Central memory CD8-positive, alpha-beta T cell (primary cell): ENCODE data around the gene AP2B1.

Experiments used
- ATAC-seq: fragments of 150-1000 bp; cut with Tn5 transposase; replicated peaks from 2 replicates; pipeline ENCODE4 v1.10.0; 2022; ENCODE audit warnings: mild to moderate bottlenecking, moderate FRiP score, moderate number of reproducible peaks; ENCODE audit not compliant: poor library complexity, severe bottlenecking; ENCODE audit errors: extremely low read depth
- DNase-seq, 2 donors: peaks; one replicate each; pipeline ENCODE4 v3.0.0; 2021; ENCODE audit warnings: low spot score in 2 of 2
- H3K27ac Mint-ChIP-seq: one replicate; pipeline ENCODE4 v1.8.0; 2022; ENCODE audit warnings: low read depth, mild to moderate bottlenecking, moderate library complexity, mixed read lengths
- H3K27me3 Mint-ChIP-seq: one replicate; pipeline ENCODE4 v1.8.0; 2022; ENCODE audit warnings: mixed read lengths
- H3K36me3 Mint-ChIP-seq: one replicate; pipeline ENCODE4 v1.8.0; 2022; ENCODE audit warnings: mild to moderate bottlenecking, moderate library complexity, mixed read lengths; ENCODE audit not compliant: insufficient read depth
- H3K4me1 Mint-ChIP-seq: one replicate; pipeline ENCODE4 v1.8.0; 2022; ENCODE audit warnings: mixed read lengths
- H3K4me3 Mint-ChIP-seq: one replicate; pipeline ENCODE4 v1.8.0; 2022; ENCODE audit warnings: mild to moderate bottlenecking, moderate library complexity, mixed read lengths
- H3K9me3 Mint-ChIP-seq: one replicate; pipeline ENCODE4 v1.8.0; 2022; ENCODE audit warnings: mixed read lengths

Gene AP2B1

DNA sequence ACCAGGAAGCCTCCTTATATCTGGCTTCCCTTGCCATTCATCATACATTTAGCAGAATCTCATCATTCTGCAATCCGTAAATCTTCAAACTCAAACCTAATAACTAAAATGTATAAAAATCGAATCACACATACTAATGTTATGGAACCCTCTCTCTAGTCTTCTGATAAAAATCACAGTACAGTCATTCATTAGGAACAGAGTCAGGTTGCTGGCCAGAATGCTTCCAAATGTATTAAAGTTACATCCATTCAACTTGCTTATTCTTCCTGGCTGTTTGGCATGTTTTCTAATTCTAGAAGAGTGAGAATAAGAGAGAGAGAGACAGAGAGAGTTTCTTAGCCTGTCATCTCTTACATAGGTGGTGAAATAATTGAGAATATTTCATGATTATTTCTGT, 127.9 kb downstream of the AP2B1 start:
- Mint-ChIP-seq H3K4me3 (no peak overlapping the region), H3K4me1 (peaks cover 5% of the 10 kb centered on the region), H3K27ac (no peak overlapping the region), H3K36me3 (peaks cover 28% of the 10 kb centered on the region), H3K9me3 (no peaks in the 10 kb centered on the region), H3K27me3 (no peaks in the 10 kb centered on the region)
- DNase-seq (no peak), ATAC-seq (no peak)

GRCh38 chr17:35715416-35715815, 128.3 kb downstream of the AP2B1 start:
- ATAC-seq (no peak), DNase-seq (no peak)
- Mint-ChIP-seq H3K36me3 (peaks cover 26% of the 10 kb centered on the region), H3K27ac (no peak overlapping the region), H3K9me3 (no peaks in the 10 kb centered on the region), H3K4me1 (peaks cover 5% of the 10 kb centered on the region), H3K4me3 (no peak overlapping the region), H3K27me3 (no peaks in the 10 kb centered on the region)

- no peaks in the 10 kb centered on the region for H3K9me3 Mint-ChIP-seq
Measured at GRCh38 chr17:35716173-35716572, 129.1 kb downstream of the AP2B1 start.

GRCh38 chr17:35716897-35717465, 129.9 kb downstream of the AP2B1 start:
- DNase-seq = no peak
- H3K27me3 Mint-ChIP-seq = no peaks in the 10 kb centered on the region
- no peak overlapping the region for H3K27ac Mint-ChIP-seq
- peaks cover 20% of the 10 kb centered on the region for H3K36me3 Mint-ChIP-seq
- ATAC-seq = no peak
- no peaks in the 10 kb centered on the region for H3K4me1 Mint-ChIP-seq
- H3K9me3 Mint-ChIP-seq = no peaks in the 10 kb centered on the region
- H3K4me3 Mint-ChIP-seq = no peak overlapping the region

More at GRCh38 chr17:35716173-35716572, 129.1 kb downstream of the AP2B1 start:
- Mint-ChIP-seq H3K36me3 (peaks cover 22% of the 10 kb centered on the region), H3K4me1 (peaks cover 1% of the 10 kb centered on the region), H3K27me3 (no peaks in the 10 kb centered on the region), H3K27ac (no peak overlapping the region), H3K4me3 (no peak overlapping the region)
- ATAC-seq (no peak), DNase-seq (no peak)

DNA sequence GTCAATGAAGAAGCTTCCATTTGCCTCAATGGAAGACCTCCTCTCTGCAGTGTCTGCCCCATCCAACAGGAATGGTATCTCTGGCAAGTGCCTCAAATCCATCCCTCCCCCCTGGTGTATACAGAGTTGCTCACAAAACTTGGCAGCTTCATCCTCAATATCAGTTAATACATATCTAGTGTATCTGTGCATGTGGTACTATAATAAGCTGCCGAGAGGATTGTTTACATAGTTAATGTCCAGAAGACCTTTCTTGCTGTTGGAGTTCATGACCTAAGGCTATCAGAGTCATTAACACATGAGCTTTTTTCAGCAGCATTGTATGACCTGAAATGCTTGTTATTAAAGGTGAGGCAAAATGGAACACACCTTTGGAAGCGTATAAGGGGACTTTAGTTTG, 130.4 kb downstream of the AP2B1 start:
- Mint-ChIP-seq H3K27me3 (no peaks in the 10 kb centered on the region), H3K4me1 (no peaks in the 10 kb centered on the region), H3K9me3 (no peaks in the 10 kb centered on the region), H3K4me3 (no peak overlapping the region), H3K36me3 (peaks cover 23% of the 10 kb centered on the region), H3K27ac (no peak overlapping the region)
- DNase-seq (no peak), ATAC-seq (no peak)

DNA sequence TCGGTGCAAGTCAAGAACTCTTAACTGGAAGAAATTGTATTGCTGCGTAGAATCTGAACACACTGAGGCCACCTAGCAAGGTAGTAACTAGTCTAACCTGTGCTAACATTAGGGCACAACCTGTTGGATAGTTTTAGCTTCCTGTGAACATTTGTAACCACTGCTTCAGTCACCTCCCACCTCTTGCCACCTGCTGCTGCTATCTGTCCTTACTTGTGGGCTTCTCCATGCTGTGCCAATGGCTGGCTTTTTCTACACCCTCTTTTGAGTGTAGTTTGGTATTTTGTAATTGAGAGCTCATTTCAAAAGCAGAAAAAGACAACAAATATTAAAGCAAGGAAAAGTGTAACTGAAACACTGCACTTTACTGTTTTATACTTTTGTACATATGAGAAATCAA, 136.6 kb downstream of the AP2B1 start:
- DNase-seq (no peak), ATAC-seq (no peak)
- H3K36me3 Mint-ChIP-seq = peaks cover 35% of the 10 kb centered on the region
- H3K4me3 Mint-ChIP-seq = no peak overlapping the region
- H3K27ac Mint-ChIP-seq = no peak overlapping the region
- H3K9me3 Mint-ChIP-seq = no peaks in the 10 kb centered on the region
- H3K4me1 Mint-ChIP-seq = no peaks in the 10 kb centered on the region
- no peaks in the 10 kb centered on the region for H3K27me3 Mint-ChIP-seq

GRCh38 chr17:35725058-35725457, 137.9 kb downstream of the AP2B1 start:
- no peak overlapping the region for H3K27ac Mint-ChIP-seq
- peaks cover 35% of the 10 kb centered on the region for H3K36me3 Mint-ChIP-seq
- H3K27me3 Mint-ChIP-seq = no peaks in the 10 kb centered on the region
- H3K9me3 Mint-ChIP-seq = no peaks in the 10 kb centered on the region
- H3K4me3 Mint-ChIP-seq = no peak overlapping the region
- ATAC-seq (no peak), DNase-seq (no peak)
- H3K4me1 Mint-ChIP-seq = no peaks in the 10 kb centered on the region

- ATAC-seq = no peak
- H3K27ac Mint-ChIP-seq = no peak overlapping the region
Measured at GRCh38 chr17:35725802-35726126, 138.6 kb downstream of the AP2B1 start.

DNA sequence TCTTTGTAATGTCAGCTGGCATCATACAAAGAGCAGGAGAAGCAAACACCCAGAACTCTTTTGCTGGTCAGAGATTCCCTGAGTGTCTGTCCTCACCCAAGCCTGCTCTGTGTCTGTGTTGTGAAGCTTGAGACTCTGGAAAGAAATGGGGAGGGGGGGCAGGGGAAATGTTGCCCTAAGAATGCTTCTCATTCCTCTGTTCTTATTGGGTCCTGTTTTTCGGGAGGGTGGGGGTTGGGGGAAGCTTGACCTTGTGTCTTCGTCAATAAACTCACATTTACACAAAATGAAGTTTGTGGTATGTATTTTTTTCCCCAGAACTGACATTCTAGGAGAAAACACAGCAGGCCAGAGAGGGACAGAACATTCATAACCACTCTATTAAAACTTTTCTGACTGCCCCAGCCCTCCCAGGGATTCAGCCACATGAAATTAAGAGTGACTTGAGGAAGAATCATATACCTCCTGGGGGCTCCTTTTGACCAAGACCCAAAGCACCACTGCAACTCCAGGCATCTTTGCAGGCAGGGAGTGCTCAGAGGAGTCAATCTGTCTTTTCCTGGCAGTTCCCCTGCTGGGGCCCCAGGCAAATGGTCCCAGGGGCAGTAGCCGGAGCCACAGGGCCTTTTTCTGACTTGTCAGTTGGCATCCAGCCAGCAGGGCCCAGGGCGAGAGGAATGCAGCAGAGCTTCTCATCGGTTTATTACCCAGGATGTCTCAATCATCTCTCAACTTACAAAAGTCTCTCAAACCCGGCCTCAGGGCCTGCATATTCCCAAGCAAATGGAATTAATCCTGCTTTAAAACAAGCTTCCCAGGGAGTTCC, 139.2 kb downstream of the AP2B1 start:
- peaks cover 12% of the 10 kb centered on the region for H3K4me1 Mint-ChIP-seq
- H3K27me3 Mint-ChIP-seq = no peaks in the 10 kb centered on the region
- DNase-seq = no peak
- no peak for ATAC-seq
- no peak overlapping the region for H3K27ac Mint-ChIP-seq
- H3K4me3 Mint-ChIP-seq = no peak overlapping the region
- H3K36me3 Mint-ChIP-seq = peaks cover 35% of the 10 kb centered on the region
- H3K9me3 Mint-ChIP-seq = no peaks in the 10 kb centered on the region

More at GRCh38 chr17:35725802-35726126, 138.6 kb downstream of the AP2B1 start:
- H3K27me3 Mint-ChIP-seq = no peaks in the 10 kb centered on the region
- no peak for DNase-seq
- H3K9me3 Mint-ChIP-seq = no peaks in the 10 kb centered on the region
- peaks cover 6% of the 10 kb centered on the region for H3K4me1 Mint-ChIP-seq
- H3K36me3 Mint-ChIP-seq = peaks cover 35% of the 10 kb centered on the region
- H3K4me3 Mint-ChIP-seq = no peak overlapping the region

- Mint-ChIP-seq H3K4me1 (peaks cover 12% of the 10 kb centered on the region), H3K27ac (no peak overlapping the region), H3K9me3 (no peaks in the 10 kb centered on the region), H3K4me3 (no peak overlapping the region), H3K27me3 (no peaks in the 10 kb centered on the region), H3K36me3 (peaks cover 34% of the 10 kb centered on the region)
- DNase-seq (no peak), ATAC-seq (no peak)
Measured at GRCh38 chr17:35726953-35727460, 139.9 kb downstream of the AP2B1 start.

GRCh38 chr17:35727635-35728034, 140.5 kb downstream of the AP2B1 start:
- H3K9me3 Mint-ChIP-seq = no peaks in the 10 kb centered on the region
- H3K27ac Mint-ChIP-seq = peak overlapping the region; percentile 58
- peaks cover 12% of the 10 kb centered on the region for H3K4me1 Mint-ChIP-seq
- ATAC-seq (no peak), DNase-seq (no peak)
- H3K27me3 Mint-ChIP-seq = no peaks in the 10 kb centered on the region
- no peak overlapping the region for H3K4me3 Mint-ChIP-seq
- peaks cover 30% of the 10 kb centered on the region for H3K36me3 Mint-ChIP-seq

GRCh38 chr17:35728551-35728950, 141.4 kb downstream of the AP2B1 start:
- DNase-seq = no peak
- H3K36me3 Mint-ChIP-seq = peaks cover 27% of the 10 kb centered on the region
- no peaks in the 10 kb centered on the region for H3K27me3 Mint-ChIP-seq
- H3K4me1 Mint-ChIP-seq = peaks cover 12% of the 10 kb centered on the region
- no peak for ATAC-seq
- H3K27ac Mint-ChIP-seq = no peak overlapping the region
- H3K4me3 Mint-ChIP-seq = no peak overlapping the region
- no peaks in the 10 kb centered on the region for H3K9me3 Mint-ChIP-seq

DNA sequence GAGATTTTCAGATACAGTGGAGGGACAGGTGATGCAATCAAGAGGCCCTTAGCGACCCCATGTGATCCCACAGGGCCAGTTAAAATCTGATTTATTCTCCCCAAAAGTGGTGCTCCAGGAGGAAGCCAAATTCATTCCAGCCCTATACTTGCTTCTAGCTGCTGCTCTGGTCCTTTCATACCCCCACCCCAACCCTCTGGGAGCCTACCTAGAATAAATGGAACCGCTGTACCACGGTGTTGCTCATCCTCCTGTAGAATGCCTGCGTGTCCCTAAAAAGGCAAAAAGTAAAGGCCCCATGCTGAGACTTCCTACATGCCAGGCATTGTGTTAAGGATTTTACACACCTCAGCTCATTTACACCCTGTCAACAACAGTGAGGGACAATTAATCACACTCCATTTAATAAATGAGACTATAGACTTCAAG, 142.3 kb downstream of the AP2B1 start:
- H3K9me3 Mint-ChIP-seq = no peaks in the 10 kb centered on the region
- peaks cover 12% of the 10 kb centered on the region for H3K4me1 Mint-ChIP-seq
- H3K4me3 Mint-ChIP-seq = no peak overlapping the region
- peaks cover 20% of the 10 kb centered on the region for H3K36me3 Mint-ChIP-seq
- DNase-seq (no peak), ATAC-seq (no peak)
- no peaks in the 10 kb centered on the region for H3K27me3 Mint-ChIP-seq
- no peak overlapping the region for H3K27ac Mint-ChIP-seq
